Measurements from ENCODE around the gene HACD2.
"Not testable (repeated sequence)": the region's sequence is repeated elsewhere in the genome, so short reads cannot be mapped to it uniquely, and the experiment has no call there.

HACD2 gene

GRCh38 chr3:123584988-123585937, at the start of gene HACD2:
Gene HACD2 (minus strand): TSS chr3:123585053. CDS start chr3:123585027, 26 bp downstream.
- peak; percentile 95 for DNase-seq

GRCh38 chr3:123634149-123635051, 49.5 kb upstream of the HACD2 start:
- DNase-seq: no peak

- DNase-seq: no peak
Observed at GRCh38 chr3:123633530-123633929, 48.7 kb upstream of the HACD2 start.

- no peak for DNase-seq
Observed at GRCh38 chr3:123632161-123632655, 47.4 kb upstream of the HACD2 start.

GRCh38 chr3:123629747-123630047, 44.8 kb upstream of the HACD2 start:
- DNase-seq: no peak

- DNase-seq: no peak
Observed at GRCh38 chr3:123628996-123629746, 44.3 kb upstream of the HACD2 start.

GRCh38 chr3:123627673-123628670, 43.1 kb upstream of the HACD2 start:
- no peak for DNase-seq

GRCh38 chr3:123626881-123627280, 42.0 kb upstream of the HACD2 start:
- no peak for DNase-seq

- DNase-seq: no peak
Observed at GRCh38 chr3:123624302-123624701, 39.4 kb upstream of the HACD2 start.

GRCh38 chr3:123623346-123623880, 38.6 kb upstream of the HACD2 start:
- no peak for DNase-seq

- DNase-seq: no peak
Observed at GRCh38 chr3:123622766-123623165, 37.9 kb upstream of the HACD2 start.

GRCh38 chr3:123621850-123622189, 37.0 kb upstream of the HACD2 start:
- DNase-seq: no peak

GRCh38 chr3:123621186-123621849, 36.5 kb upstream of the HACD2 start:
- DNase-seq: no peak

- DNase-seq: no peak
Observed at GRCh38 chr3:123620343-123620742, 35.5 kb upstream of the HACD2 start.

GRCh38 chr3:123618768-123619484, 34.1 kb upstream of the HACD2 start:
- DNase-seq: peak; percentile 19

GRCh38 chr3:123618076-123618708, 33.3 kb upstream of the HACD2 start:
- DNase-seq: no peak

GRCh38 chr3:123616593-123616992, 31.7 kb upstream of the HACD2 start:
- no peak for DNase-seq

- no peak for DNase-seq
Observed at GRCh38 chr3:123613543-123613942, 28.7 kb upstream of the HACD2 start.

GRCh38 chr3:123611674-123612073, 26.8 kb upstream of the HACD2 start:
- DNase-seq: not testable (repeated sequence)

- DNase-seq: no peak
Observed at GRCh38 chr3:123611082-123611481, 26.2 kb upstream of the HACD2 start.
